CD4-positive, alpha-beta T cell (primary cell): ENCODE measurements around the gene CCDC107. TPM values are rescaled to one million over a fixed set of nuclear protein-coding genes. Genes with fewer than 3 reads are reported as not detected.
"Not testable (repeated sequence)": the region's sequence is repeated elsewhere in the genome, so short reads cannot be mapped to it uniquely, and the experiment has no call there.

Experiments used
- ATAC-seq: fragments of 200-7000 bp; cut with Tn5 transposase; one replicate; pipeline ENCODE4 v1.10.0; 2022; ENCODE audit warnings: mild to moderate bottlenecking; ENCODE audit not compliant: poor library complexity
- CTCF ChIA-PET: fragments of 350-600 bp; sonication (Branson Sonifier 250); formaldehyde crosslinking; loops from one replicate; lab custom pipeline; 2021; ENCODE audit warnings: antibody characterized with exemption, inconsistent platforms; lab: Charles Lee
- POLR2A ChIA-PET: fragments of 350-600 bp; sonication (Branson Sonifier 250); formaldehyde crosslinking; loops from one replicate; lab custom pipeline; 2021; ENCODE audit warnings: antibody characterized with exemption, inconsistent platforms; lab: Charles Lee
- DNase-seq, 14 experiments: peaks; one replicate each; pipeline ENCODE4 v3.0.0-alpha.2; 2013 to 2020; ENCODE audit warnings: mixed read lengths in 2 of 14
- H3K27ac ChIP-seq, 2 donors: one replicate each; pipeline versions ENCODE4 v1.5.1 to v1.7.0; 2013; ENCODE audit warnings: low read length in 2 of 2, low read depth in 1 of 2, mild to moderate bottlenecking in 1 of 2
- H3K27me3 ChIP-seq, 2 experiments: 1 replicate in 1 of 2; 2 replicates in 1 of 2; pipeline versions ENCODE4 v1.6.1 to v1.7.0; 2013; ENCODE audit warnings: low read length in 2 of 2, control low read depth in 1 of 2, mild to moderate bottlenecking in 1 of 2, moderate library complexity in 1 of 2; ENCODE audit not compliant: insufficient read depth in 2 of 2, control insufficient read depth in 1 of 2
- H3K36me3 ChIP-seq: one replicate; pipeline ENCODE4 v1.6.1; 2013; ENCODE audit warnings: low read length, control low read depth; ENCODE audit not compliant: insufficient read depth
- H3K4me1 ChIP-seq: one replicate; pipeline ENCODE4 v1.6.1; 2013; ENCODE audit warnings: low read length, control low read depth; ENCODE audit not compliant: insufficient read depth
- H3K4me3 ChIP-seq: one replicate; pipeline ENCODE4 v1.5.1; 2013; ENCODE audit warnings: mild to moderate bottlenecking, low read length, moderate library complexity
- H3K9me3 ChIP-seq, 2 experiments: 1 replicate in 1 of 2; 2 replicates in 1 of 2; pipeline versions ENCODE4 v1.6.1 to v1.7.0; 2013; ENCODE audit warnings: low read length in 2 of 2, mild to moderate bottlenecking in 2 of 2, control low read depth in 1 of 2, moderate library complexity in 1 of 2; ENCODE audit not compliant: control insufficient read depth in 1 of 2, insufficient read depth in 1 of 2
- H3K27ac Mint-ChIP-seq: one replicate; pipeline ENCODE4 v1.8.0; 2020; ENCODE audit warnings: mixed read lengths
- H3K27me3 Mint-ChIP-seq: one replicate; pipeline ENCODE4 v1.8.0; 2021; ENCODE audit warnings: mixed read lengths
- H3K36me3 Mint-ChIP-seq: one replicate; pipeline ENCODE4 v1.8.0; 2021; ENCODE audit warnings: low read depth, mixed read lengths
- H3K4me1 Mint-ChIP-seq: one replicate; pipeline ENCODE4 v1.8.0; 2021; ENCODE audit warnings: low read depth, mixed read lengths
- H3K4me3 Mint-ChIP-seq: one replicate; pipeline ENCODE4 v1.8.0; 2020; ENCODE audit warnings: mild to moderate bottlenecking, mixed read lengths
- H3K9me3 Mint-ChIP-seq: one replicate; pipeline ENCODE4 v1.8.0; 2020; ENCODE audit warnings: mixed read lengths
- intact Hi-C, 2 experiments: fragments of 100-400 bp; cut with DNase I in 1 of 2; cut with micrococcal nuclease in 1 of 2; formaldehyde crosslinking; loops; one replicate each; pipeline versions ENCODE4 v1.15.1 to v1.9.0; 2023 to 2025; cut with DNase I, micrococcal nuclease
- total RNA-seq, 174 experiments: library from RNA in 2 of 174; stranded (reverse) in 2 of 174; gene quantifications; one replicate each; pipeline ENCODE4 v1.2.3 and lab custom pipeline; 2021 to 2026
- TF ChIP-seq, protein P1 (sequence below): fragments of 200-600 bp; IDR thresholded peaks from one replicate; pipeline ENCODE4 v1.8.0; 2022; ENCODE audit warnings: antibody characterized with exemption, mild to moderate bottlenecking

The CCDC107 gene
- total RNA-seq, 2 experiments from 2014 or later, result 10.2 TPM

- ChIA-PET POLR2A (interaction anchor here (1.0 to 1.4 kb wide), 4 partner anchors 9 to 94 kb away, joined by 3 to 5 read pairs (median 4); partner anchors contain the start of genes CCDC107, CREB3, RMRP and TLN1), CTCF (interaction anchor here (1.0 to 1.4 kb wide), 3 partner anchors 9 to 27 kb away, joined by 3 to 4 read pairs (median 4); partner anchors contain the start of genes CCDC107 and RMRP)
- Mint-ChIP-seq H3K4me1 (peaks cover 70% of the 10 kb centered on the region), H3K27ac (peak overlapping the region; percentile 73)
- H3K9me3 Mint-ChIP-seq, H3K4me3 ChIP-seq, H3K36me3 ChIP-seq, H3K27me3 Mint-ChIP-seq, H3K9me3 ChIP-seq, H3K4me3 Mint-ChIP-seq, H3K27me3 ChIP-seq, H3K36me3 Mint-ChIP-seq, intact Hi-C loops: not testable (repeated sequence)
- DNase-seq, result peak in 5 of 14 experiments; percentile 25 to 78 (median 68)
- ATAC-seq, result peak; percentile 44
- peak overlapping the region in 1 of 2 donors; percentile 38 for H3K27ac ChIP-seq
- H3K4me1 ChIP-seq, result peaks cover 38% of the 10 kb centered on the region
Observed at GRCh38 chr9:35638751-35639150, 19.3 kb upstream of the CCDC107 start.

GRCh38 chr9:35639225-35639624, 18.9 kb upstream of the CCDC107 start:
- H3K36me3 Mint-ChIP-seq, H3K4me3 ChIP-seq, H3K27ac ChIP-seq, H3K27me3 Mint-ChIP-seq, H3K27me3 ChIP-seq, DNase-seq, H3K9me3 ChIP-seq, intact Hi-C loops, H3K36me3 ChIP-seq, H3K9me3 Mint-ChIP-seq: not testable (repeated sequence)
- POLR2A ChIA-PET, result interaction anchor here (1.0 to 1.9 kb wide), 5 partner anchors 8 to 93 kb away, joined by 3 to 7 read pairs (median 5); partner anchors contain the start of genes CCDC107, CREB3, RMRP and TLN1
- CTCF ChIA-PET, result interaction anchor here (1.0 to 2.0 kb wide), 4 partner anchors 8 to 36 kb away, joined by 3 to 5 read pairs (median 4); partner anchors contain the start of genes CCDC107 and RMRP
- peak; percentile 24 for ATAC-seq
- Mint-ChIP-seq H3K4me1 (peaks cover 70% of the 10 kb centered on the region), H3K4me3 (peak overlapping the region; percentile 42), H3K27ac (peak overlapping the region; percentile 73)
- H3K4me1 ChIP-seq, result peaks cover 39% of the 10 kb centered on the region

GRCh38 chr9:35639631-35640030, 18.5 kb upstream of the CCDC107 start:
- Histone ChIP-seq H3K4me1 (peaks cover 43% of the 10 kb centered on the region), H3K4me3 (no peak overlapping the region), H3K36me3 (no peaks in the 10 kb centered on the region), H3K27me3 (no peaks in the 10 kb centered on the region), H3K9me3 (no peaks in the 10 kb centered on the region), H3K27ac (no peak overlapping the region)
- H3K36me3 Mint-ChIP-seq, result peaks cover 8% of the 10 kb centered on the region
- no peaks in the 10 kb centered on the region for H3K27me3 Mint-ChIP-seq
- no peaks in the 10 kb centered on the region for H3K9me3 Mint-ChIP-seq
- TF ChIP-seq, protein P1, sequence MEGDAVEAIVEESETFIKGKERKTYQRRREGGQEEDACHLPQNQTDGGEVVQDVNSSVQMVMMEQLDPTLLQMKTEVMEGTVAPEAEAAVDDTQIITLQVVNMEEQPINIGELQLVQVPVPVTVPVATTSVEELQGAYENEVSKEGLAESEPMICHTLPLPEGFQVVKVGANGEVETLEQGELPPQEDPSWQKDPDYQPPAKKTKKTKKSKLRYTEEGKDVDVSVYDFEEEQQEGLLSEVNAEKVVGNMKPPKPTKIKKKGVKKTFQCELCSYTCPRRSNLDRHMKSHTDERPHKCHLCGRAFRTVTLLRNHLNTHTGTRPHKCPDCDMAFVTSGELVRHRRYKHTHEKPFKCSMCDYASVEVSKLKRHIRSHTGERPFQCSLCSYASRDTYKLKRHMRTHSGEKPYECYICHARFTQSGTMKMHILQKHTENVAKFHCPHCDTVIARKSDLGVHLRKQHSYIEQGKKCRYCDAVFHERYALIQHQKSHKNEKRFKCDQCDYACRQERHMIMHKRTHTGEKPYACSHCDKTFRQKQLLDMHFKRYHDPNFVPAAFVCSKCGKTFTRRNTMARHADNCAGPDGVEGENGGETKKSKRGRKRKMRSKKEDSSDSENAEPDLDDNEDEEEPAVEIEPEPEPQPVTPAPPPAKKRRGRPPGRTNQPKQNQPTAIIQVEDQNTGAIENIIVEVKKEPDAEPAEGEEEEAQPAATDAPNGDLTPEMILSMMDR, result no peak
- intact Hi-C loops, result no loop called here
- DNase-seq, result no peak
- no peak for ATAC-seq
- H3K27ac Mint-ChIP-seq, result peak overlapping the region; percentile 73
- ChIA-PET CTCF (interaction anchor here (1.0 to 2.0 kb wide), 4 partner anchors 8 to 36 kb away, joined by 3 to 5 read pairs (median 4); partner anchors contain the start of genes CCDC107 and RMRP), POLR2A (interaction anchor here (0.6 to 1.9 kb wide), 5 partner anchors 8 to 93 kb away, joined by 3 to 7 read pairs (median 3); partner anchors contain the start of genes CREB3 and TLN1)
- peak overlapping the region; percentile 42 for H3K4me3 Mint-ChIP-seq
- H3K4me1 Mint-ChIP-seq, result peaks cover 73% of the 10 kb centered on the region

- not testable (repeated sequence) for H3K9me3 Mint-ChIP-seq
Observed at GRCh38 chr9:35640431-35640830, 17.7 kb upstream of the CCDC107 start.

GRCh38 chr9:35641478-35641877, 16.6 kb upstream of the CCDC107 start:
- H3K9me3 ChIP-seq, H3K9me3 Mint-ChIP-seq, POLR2A ChIA-PET, ATAC-seq, H3K27me3 ChIP-seq, H3K27ac ChIP-seq, H3K27me3 Mint-ChIP-seq, H3K4me3 ChIP-seq, H3K36me3 ChIP-seq, H3K4me3 Mint-ChIP-seq, CTCF ChIA-PET, intact Hi-C loops, DNase-seq: not testable (repeated sequence)
- Mint-ChIP-seq H3K4me1 (peaks cover 73% of the 10 kb centered on the region), H3K36me3 (peaks cover 14% of the 10 kb centered on the region), H3K27ac (peak overlapping the region; percentile 51)
- peaks cover 50% of the 10 kb centered on the region for H3K4me1 ChIP-seq

More at GRCh38 chr9:35640431-35640830, 17.7 kb upstream of the CCDC107 start:
- H3K27me3 Mint-ChIP-seq, intact Hi-C loops, H3K36me3 ChIP-seq, H3K4me3 ChIP-seq, ATAC-seq, H3K27me3 ChIP-seq, H3K27ac ChIP-seq, H3K9me3 ChIP-seq, DNase-seq, H3K36me3 Mint-ChIP-seq: not testable (repeated sequence)
- Mint-ChIP-seq H3K27ac (peak overlapping the region; percentile 65), H3K4me1 (peaks cover 74% of the 10 kb centered on the region), H3K4me3 (peak overlapping the region; percentile 42)
- CTCF ChIA-PET, result interaction anchor here (2.0 kb wide), 1 partner anchor 37 kb away, joined by 5 read pairs; no protein-coding TSS in a partner anchor
- POLR2A ChIA-PET, result interaction anchor here (0.9 to 1.9 kb wide), 2 partner anchors 21 to 23 kb away, joined by 3 to 7 read pairs; no protein-coding TSS in a partner anchor
- H3K4me1 ChIP-seq, result peaks cover 50% of the 10 kb centered on the region
